Neuronal stem cell (in vitro differentiated cells): ENCODE data around the gene AHNAK.

Source experiments
- DNase-seq: peaks from one replicate; pipeline ENCODE4 v3.0.0-alpha.2; 2013; ENCODE audit warnings: low spot score
- H2AFZ ChIP-seq: one replicate; pipeline ENCODE4 v1.6.1; 2013; ENCODE audit warnings: mild to moderate bottlenecking, low read length, inconsistent platforms
- H2AK5ac ChIP-seq: 2 replicates; pipeline ENCODE4 v1.6.1; 2013; ENCODE audit warnings: low read depth, mild to moderate bottlenecking, inconsistent platforms, low read length, moderate library complexity, mixed read lengths
- H2BK120ac ChIP-seq: 2 replicates; pipeline ENCODE4 v1.6.1; 2013; ENCODE audit warnings: low read depth, mild to moderate bottlenecking, inconsistent platforms, low read length, moderate library complexity, mixed read lengths
- H2BK12ac ChIP-seq: one replicate; pipeline ENCODE4 v1.6.1; 2013; ENCODE audit warnings: low read length, inconsistent platforms
- H2BK15ac ChIP-seq: 2 replicates; pipeline ENCODE4 v1.6.1; 2013; ENCODE audit warnings: mild to moderate bottlenecking, low read length, inconsistent platforms, mixed read lengths
- H2BK5ac ChIP-seq: one replicate; pipeline ENCODE4 v1.6.1; 2013; ENCODE audit warnings: inconsistent platforms, mild to moderate bottlenecking, low read length, moderate library complexity
- H3K14ac ChIP-seq: one replicate; pipeline ENCODE4 v1.6.1; 2013; ENCODE audit warnings: low read length, inconsistent platforms
- H3K18ac ChIP-seq: 2 replicates; pipeline ENCODE4 v1.6.1; 2013; ENCODE audit warnings: low read length, inconsistent platforms
- H3K23ac ChIP-seq: 2 replicates; pipeline ENCODE4 v1.6.1; 2013; ENCODE audit warnings: low read depth, mild to moderate bottlenecking, mixed read lengths, low read length, inconsistent platforms; ENCODE audit not compliant: poor library complexity
- H3K27ac ChIP-seq: replicated peaks from 3 replicates; pipeline ENCODE4 v1.5.1; 2013; ENCODE audit warnings: low read length, inconsistent platforms
- H3K27me3 ChIP-seq, 3 experiments: 2 replicates each; pipeline ENCODE4 v1.6.1; 2013; ENCODE audit warnings: low read length in 3 of 3, mild to moderate bottlenecking in 2 of 3, inconsistent platforms in 1 of 3, low read depth in 1 of 3, mixed read lengths in 1 of 3, moderate library complexity in 1 of 3; ENCODE audit not compliant: control insufficient read depth in 3 of 3, insufficient read depth in 3 of 3
- H3K36me3 ChIP-seq, 2 donors: replicated peaks in 1 of 2; 2 replicates each; pipeline ENCODE4 v1.6.1; 2013; ENCODE audit warnings: low read length in 2 of 2; ENCODE audit not compliant: control insufficient read depth in 2 of 2, insufficient read depth in 2 of 2
- H3K4ac ChIP-seq: 2 replicates; pipeline ENCODE4 v1.6.1; 2013; ENCODE audit warnings: inconsistent platforms, mild to moderate bottlenecking, low read length, moderate library complexity
- H3K4me1 ChIP-seq, 2 donors: 1 replicate in 1 of 2; 2 replicates in 1 of 2; pipeline ENCODE4 v1.6.1; 2013; ENCODE audit warnings: low read length in 2 of 2, low read depth in 1 of 2; ENCODE audit not compliant: control insufficient read depth in 2 of 2, insufficient read depth in 1 of 2
- H3K4me2 ChIP-seq: one replicate; pipeline ENCODE4 v1.6.1; 2013; ENCODE audit warnings: mild to moderate bottlenecking, low read length, inconsistent platforms; ENCODE audit not compliant: insufficient read depth, poor library complexity, severe bottlenecking
- H3K4me3 ChIP-seq, 2 donors: 2 replicates each; pipeline ENCODE4 v1.5.1; 2013; ENCODE audit warnings: low read length in 2 of 2, mild to moderate bottlenecking in 2 of 2, inconsistent platforms in 1 of 2, moderate library complexity in 1 of 2
- H3K79me1 ChIP-seq: one replicate; pipeline ENCODE4 v1.6.1; 2013; ENCODE audit warnings: low read depth, mild to moderate bottlenecking, inconsistent platforms, low read length, moderate library complexity
- H3K9ac ChIP-seq: one replicate; pipeline ENCODE4 v1.6.1; 2013; ENCODE audit warnings: mild to moderate bottlenecking, low read depth, low read length, inconsistent platforms; ENCODE audit not compliant: poor library complexity
- H3K9me3 ChIP-seq, 2 donors: replicated peaks in 1 of 2; 2 replicates each; pipeline versions ENCODE3 to v1.6.1; 2013; ENCODE audit warnings: low read length in 2 of 2, mild to moderate bottlenecking in 2 of 2, inconsistent platforms in 1 of 2, low read depth in 1 of 2, mixed read lengths in 1 of 2, moderate library complexity in 1 of 2; ENCODE audit not compliant: control insufficient read depth in 2 of 2, insufficient read depth in 1 of 2
- H4K8ac ChIP-seq: one replicate; pipeline ENCODE4 v1.6.1; 2013; ENCODE audit warnings: low read depth, mild to moderate bottlenecking, inconsistent platforms, low read length, moderate library complexity
- H4K91ac ChIP-seq: one replicate; pipeline ENCODE4 v1.6.1; 2013; ENCODE audit warnings: low read length, low read depth, mild to moderate bottlenecking, inconsistent platforms; ENCODE audit not compliant: poor library complexity
- WGBS, 2 donors: extraction: QIAGEN DNeasy Blood & Tissue Kit; methylation state at CpG; one replicate each; pipeline ENCODE4 v1.1.7; 2013; ENCODE audit warnings: missing lambda C conversion rate in 2 of 2, mixed read lengths in 1 of 2; ENCODE audit not compliant: insufficient read length in 2 of 2, insufficient replicate concordance in 1 of 2; ENCODE audit errors: extremely low coverage in 2 of 2; 5-methylcytosine and 5-hydroxymethylcytosine counted together

Gene AHNAK

DNA sequence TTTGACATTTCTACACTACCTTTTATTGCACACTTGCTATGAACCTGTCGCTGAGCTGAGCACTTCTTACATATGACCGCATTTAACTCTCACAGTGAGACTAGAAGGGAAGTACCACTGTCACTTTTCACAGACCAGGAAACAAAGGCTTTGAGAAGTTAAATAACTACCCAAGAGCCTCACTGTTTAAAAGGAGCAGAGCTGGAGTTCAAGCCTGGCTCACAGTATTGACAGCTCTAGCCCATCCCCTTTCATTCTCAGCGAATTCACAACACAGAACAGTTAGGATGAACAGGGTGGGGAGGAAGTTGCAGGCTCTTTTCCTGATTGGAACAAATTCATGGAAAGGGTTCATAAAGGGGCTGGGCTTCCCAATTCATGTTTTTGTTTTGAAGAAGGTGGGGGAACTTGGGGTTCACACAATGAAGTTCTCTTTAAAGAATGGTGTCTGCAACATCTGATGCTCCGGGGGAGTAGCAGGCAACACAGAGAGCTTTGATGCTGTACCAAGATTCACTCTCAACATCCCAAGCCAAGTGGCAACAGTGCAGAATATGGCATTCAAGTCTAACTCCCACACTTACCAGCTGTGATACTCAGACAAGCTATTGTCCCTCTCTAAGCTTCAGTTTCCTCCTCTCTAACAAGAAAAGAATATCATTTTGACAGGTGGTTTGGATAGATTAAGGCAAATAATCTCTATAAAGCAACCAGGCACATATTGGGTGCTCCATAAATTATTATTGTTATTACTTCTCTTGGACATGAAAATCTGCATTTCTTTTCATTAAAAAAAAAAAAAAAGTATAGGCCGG lies 110.6 kb downstream of the AHNAK start:
- H2AK5ac ChIP-seq = no peak overlapping the region
- H3K4me2 ChIP-seq = no peak overlapping the region
- H3K4me3 ChIP-seq = no peak overlapping the region
- H2BK5ac ChIP-seq = no peak overlapping the region
- H3K9me3 ChIP-seq = no peaks in the 10 kb centered on the region
- no peak overlapping the region for H3K18ac ChIP-seq
- H3K4ac ChIP-seq = no peak overlapping the region
- H3K27me3 ChIP-seq = peaks cover 0 to 3% (median 0%) of the 10 kb centered on the region in 3 experiments
- H4K91ac ChIP-seq = no peak overlapping the region
- H3K23ac ChIP-seq = no peak overlapping the region
- H2BK120ac ChIP-seq = no peak overlapping the region
- no peak overlapping the region for H3K27ac ChIP-seq
- H3K4me1 ChIP-seq = peaks cover 4 to 6% of the 10 kb centered on the region in 2 donors
- H3K9ac ChIP-seq = no peak overlapping the region
- DNase-seq = no peak
- WGBS, 2 donors = no CpG with 5 or more reads among the region's 5 CpGs
- H2BK15ac ChIP-seq = no peak overlapping the region
- H2AFZ ChIP-seq = peak overlapping the region; percentile 69
- no peaks in the 10 kb centered on the region for H3K36me3 ChIP-seq
- no peaks in the 10 kb centered on the region for H3K79me1 ChIP-seq
- no peak overlapping the region for H4K8ac ChIP-seq
- no peak overlapping the region for H2BK12ac ChIP-seq
- H3K14ac ChIP-seq = no peak overlapping the region

- Histone ChIP-seq H3K23ac (no peak overlapping the region), H2AFZ (no peak overlapping the region), H3K27me3 (peaks cover 0 to 12% (median 0%) of the 10 kb centered on the region in 3 experiments), H3K9me3 (peaks cover 0 to 2% of the 10 kb centered on the region in 2 donors), H2BK5ac (no peak overlapping the region), H2BK12ac (no peak overlapping the region), H2BK120ac (no peak overlapping the region), H3K36me3 (no peaks in the 10 kb centered on the region), H4K8ac (no peak overlapping the region), H3K9ac (no peak overlapping the region), H3K14ac (no peak overlapping the region), H3K4me3 (no peak overlapping the region), H3K4ac (no peak overlapping the region), H4K91ac (no peak overlapping the region), H3K4me2 (no peak overlapping the region), H2BK15ac (no peak overlapping the region), H3K4me1 (peaks cover 4 to 6% of the 10 kb centered on the region in 2 donors), H3K27ac (no peak overlapping the region), H3K18ac (no peak overlapping the region), H3K79me1 (no peaks in the 10 kb centered on the region), H2AK5ac (no peak overlapping the region)
- no CpG with 5 or more reads among the region's 6 CpGs for whole genome bisulfite sequencing, 2 donors
- DNase-seq = no peak
Observed at GRCh38 chr11:62433904-62434276, 112.7 kb downstream of the AHNAK start.

DNA sequence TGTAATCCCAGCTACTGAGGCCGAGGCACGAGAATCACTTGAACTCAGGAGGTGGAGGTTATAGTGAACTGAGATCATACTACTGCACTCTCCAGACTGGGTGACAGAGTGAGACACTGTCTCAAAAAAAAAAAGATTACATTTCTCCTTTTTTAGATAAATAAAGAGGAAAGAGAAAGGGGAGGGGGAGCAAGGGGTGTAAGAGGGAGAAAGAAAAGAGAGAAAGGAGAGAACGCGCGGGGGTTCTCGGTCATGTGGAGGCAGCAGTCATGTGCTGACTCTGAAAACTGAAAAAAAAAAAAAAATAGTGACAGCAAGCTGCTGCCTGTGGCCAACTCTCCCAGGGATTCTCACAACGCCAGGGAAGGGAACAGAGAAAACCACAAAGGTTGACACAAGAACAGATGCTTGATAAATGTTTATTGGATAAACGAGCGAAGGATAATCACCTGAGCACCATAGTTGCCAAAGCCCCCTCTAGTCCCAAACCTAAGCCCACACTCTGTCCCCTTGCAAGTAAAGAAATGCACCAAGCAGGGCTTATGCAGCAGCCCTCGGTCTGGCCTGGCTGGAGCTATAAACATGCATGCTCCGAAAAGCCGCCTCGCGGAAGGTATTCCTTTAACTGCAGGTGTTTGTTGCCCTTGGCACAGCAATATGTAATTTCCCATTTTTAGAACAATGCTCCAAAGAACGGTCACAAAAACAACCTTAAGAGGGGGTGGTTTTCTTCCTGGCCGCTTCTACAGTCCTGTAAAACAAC lies 113.3 kb downstream of the AHNAK start:
- Histone ChIP-seq H3K4me1 (peaks cover 4 to 6% of the 10 kb centered on the region in 2 donors), H3K23ac (no peak overlapping the region), H3K27ac (no peak overlapping the region), H2AK5ac (no peak overlapping the region), H2BK120ac (no peak overlapping the region), H3K79me1 (no peaks in the 10 kb centered on the region), H2BK12ac (no peak overlapping the region), H3K27me3 (peaks cover 0 to 15% (median 0%) of the 10 kb centered on the region in 3 experiments), H3K14ac (no peak overlapping the region), H4K8ac (no peak overlapping the region), H3K9me3 (peaks cover 0 to 2% of the 10 kb centered on the region in 2 donors), H3K4me3 (no peak overlapping the region), H3K36me3 (no peaks in the 10 kb centered on the region), H3K9ac (no peak overlapping the region), H3K18ac (no peak overlapping the region), H4K91ac (no peak overlapping the region), H2BK5ac (no peak overlapping the region), H2AFZ (peak overlapping the region; percentile 22), H3K4me2 (no peak overlapping the region), H2BK15ac (no peak overlapping the region), H3K4ac (no peak overlapping the region)
- WGBS, 2 donors = no CpG with 5 or more reads among the region's 16 CpGs
- DNase-seq = no peak

- Histone ChIP-seq H3K36me3 (no peaks in the 10 kb centered on the region), H2AK5ac (no peak overlapping the region), H3K4me3 (no peak overlapping the region), H3K79me1 (no peaks in the 10 kb centered on the region), H3K9me3 (peaks cover 0 to 2% of the 10 kb centered on the region in 2 donors), H3K9ac (no peak overlapping the region), H2BK15ac (no peak overlapping the region), H2BK12ac (no peak overlapping the region), H2BK120ac (no peak overlapping the region), H3K4me2 (no peak overlapping the region), H2AFZ (no peak overlapping the region), H3K27me3 (peaks cover 0 to 15% (median 0%) of the 10 kb centered on the region in 3 experiments), H2BK5ac (no peak overlapping the region), H4K8ac (no peak overlapping the region), H3K27ac (no peak overlapping the region), H3K14ac (no peak overlapping the region), H3K4me1 (peaks cover 4 to 6% of the 10 kb centered on the region in 2 donors), H3K23ac (no peak overlapping the region), H3K4ac (no peak overlapping the region), H3K18ac (no peak overlapping the region), H4K91ac (no peak overlapping the region)
- WGBS, 2 donors = no CpG with 5 or more reads among the region's 9 CpGs
- no peak for DNase-seq
Observed at GRCh38 chr11:62432695-62433094, 113.9 kb downstream of the AHNAK start.
